HG03469 (cell line): Measurements from ENCODE around the gene MAGEB17.

Experiments used
- ATAC-seq: cut with Tn5 transposase; IDR thresholded peaks from one replicate; pipeline ENCODE4 v1.9.1; 2021; ENCODE audit warnings: mild to moderate bottlenecking, moderate library complexity, moderate number of reproducible peaks; ENCODE audit not compliant: unreplicated experiment

Gene MAGEB17

DNA sequence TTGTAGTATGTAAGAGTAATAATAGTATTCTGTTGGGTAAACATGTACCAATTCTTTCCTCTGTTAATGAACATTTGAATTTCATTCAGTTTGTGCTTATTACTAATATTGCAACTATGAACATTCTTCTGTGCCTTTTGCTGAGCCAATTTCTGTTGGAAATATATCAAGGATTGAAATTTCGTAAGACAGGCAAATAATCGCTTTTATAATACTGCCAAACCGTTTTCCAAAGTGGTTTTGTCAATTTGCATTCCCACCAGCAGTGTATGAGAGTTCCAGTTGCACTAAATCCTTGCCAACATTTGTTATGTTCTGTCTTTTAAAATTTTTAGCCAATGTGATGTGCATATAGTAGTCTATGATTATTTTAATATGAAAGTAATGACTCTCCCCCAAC lies 38.6 kb downstream of the MAGEB17 start:
- ATAC-seq: no peak

DNA sequence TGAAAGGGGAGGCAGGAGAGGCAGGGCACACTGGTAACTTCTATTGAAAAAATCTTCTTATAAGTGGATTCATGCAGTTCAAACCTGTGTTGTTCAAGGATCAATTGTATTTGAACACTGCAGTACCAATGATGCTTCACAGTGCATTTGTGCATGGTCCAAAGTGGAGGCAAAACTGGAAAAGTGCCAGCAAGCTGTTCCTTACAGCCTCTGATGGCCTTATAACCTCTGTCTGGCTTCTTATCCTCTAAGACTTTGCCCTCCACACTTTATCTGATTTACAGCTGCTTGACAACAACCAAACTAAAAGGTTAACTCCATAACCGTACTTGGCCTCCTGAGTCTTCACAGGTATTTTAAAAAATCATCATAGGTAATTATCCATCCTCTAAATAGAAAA lies 40.4 kb downstream of the MAGEB17 start:
- ATAC-seq: no peak

DNA sequence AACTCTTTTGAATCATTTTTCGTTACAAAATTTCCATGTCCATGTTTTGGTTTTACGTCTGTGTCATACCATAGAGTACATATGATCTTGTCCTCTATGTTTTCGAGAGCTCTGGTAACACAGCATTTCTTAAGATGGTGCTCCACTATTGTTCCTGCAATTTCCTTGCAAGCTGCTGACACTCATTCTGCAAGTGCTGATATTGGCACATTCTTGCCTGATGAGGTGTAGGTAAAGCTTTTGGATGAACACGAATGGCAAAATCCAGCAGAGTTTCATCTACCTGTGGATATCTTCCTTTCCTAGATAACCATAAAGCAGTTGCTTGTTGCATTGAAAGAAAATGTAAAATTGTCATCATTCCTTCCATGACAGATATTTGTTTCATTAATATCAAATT lies 41.3 kb downstream of the MAGEB17 start:
- ATAC-seq: no peak

DNA sequence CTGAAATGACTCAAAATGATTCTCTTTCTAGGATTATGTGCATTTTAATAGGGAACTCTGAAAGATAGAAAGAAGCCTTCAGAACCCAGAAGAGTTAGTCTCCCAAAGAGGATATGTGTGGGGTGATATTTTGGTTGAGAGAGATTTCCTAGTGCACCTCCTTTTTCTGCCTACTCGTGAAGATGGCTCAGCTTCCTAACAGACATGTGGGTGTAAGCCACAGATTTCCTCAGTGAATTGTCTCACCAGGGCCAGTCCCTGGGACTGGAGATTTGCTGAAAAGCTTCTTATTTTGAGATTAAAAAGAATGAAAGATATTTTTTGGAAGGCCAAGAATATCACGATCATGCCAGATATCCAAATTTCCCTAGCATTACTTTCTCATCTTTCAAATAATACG lies 42.8 kb downstream of the MAGEB17 start:
- no peak for ATAC-seq

DNA sequence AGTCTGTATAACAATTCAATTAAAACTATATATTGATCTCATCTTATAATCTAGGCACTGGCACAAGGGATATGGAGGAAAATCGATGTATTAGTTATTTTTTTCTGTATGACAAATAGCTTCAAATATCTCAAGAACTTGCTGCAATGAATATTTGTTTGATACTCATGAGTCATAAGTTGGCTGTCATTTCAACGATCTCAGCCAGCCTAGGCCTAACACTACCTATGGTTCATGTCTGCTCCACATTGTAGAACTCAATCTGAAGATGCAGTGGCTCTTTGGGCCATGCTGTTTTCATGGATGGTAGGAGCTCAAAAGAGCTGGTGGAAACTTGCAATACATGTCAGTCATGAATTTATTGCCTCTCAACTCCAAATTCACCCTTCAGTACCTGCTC lies 44.7 kb downstream of the MAGEB17 start:
- no peak for ATAC-seq

DNA sequence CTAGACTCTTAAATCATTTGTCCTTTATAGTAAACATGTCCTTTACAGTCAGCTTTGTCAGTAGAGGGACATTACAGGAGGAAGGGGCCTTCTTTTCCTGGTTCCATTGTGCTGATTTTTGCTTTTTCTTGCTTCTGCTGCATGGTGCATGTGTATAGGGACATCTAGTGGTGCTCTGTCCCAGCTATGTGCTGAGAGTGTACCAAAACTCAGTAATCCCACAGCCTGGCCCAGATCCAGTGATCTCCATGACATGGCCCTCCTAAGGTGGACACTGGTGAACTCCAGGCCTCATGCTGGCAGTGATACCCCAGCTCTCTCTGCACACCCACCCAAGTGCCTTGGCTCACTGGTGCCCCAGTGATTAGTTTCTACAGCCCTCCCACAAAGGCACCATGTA lies 45.2 kb downstream of the MAGEB17 start:
- ATAC-seq: no peak

DNA sequence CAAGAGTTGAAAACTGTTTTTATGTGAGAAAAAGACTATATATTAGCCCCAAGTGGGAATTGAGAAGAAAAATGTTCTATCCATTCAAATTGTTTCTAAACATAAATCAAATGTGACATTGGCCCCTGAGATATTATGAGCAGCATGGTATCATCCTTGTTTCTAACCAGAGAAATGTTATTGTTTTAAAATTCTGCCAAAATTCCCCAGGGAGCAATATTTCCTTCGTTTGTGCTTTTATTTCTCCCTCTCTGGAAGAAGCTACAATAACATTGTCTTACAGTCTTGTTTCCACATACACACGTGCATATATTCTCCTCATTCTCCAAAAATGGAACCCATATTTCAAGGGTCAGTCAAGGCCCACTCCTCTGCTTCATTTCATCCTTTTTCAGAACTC lies 46.7 kb downstream of the MAGEB17 start:
- ATAC-seq: no peak

DNA sequence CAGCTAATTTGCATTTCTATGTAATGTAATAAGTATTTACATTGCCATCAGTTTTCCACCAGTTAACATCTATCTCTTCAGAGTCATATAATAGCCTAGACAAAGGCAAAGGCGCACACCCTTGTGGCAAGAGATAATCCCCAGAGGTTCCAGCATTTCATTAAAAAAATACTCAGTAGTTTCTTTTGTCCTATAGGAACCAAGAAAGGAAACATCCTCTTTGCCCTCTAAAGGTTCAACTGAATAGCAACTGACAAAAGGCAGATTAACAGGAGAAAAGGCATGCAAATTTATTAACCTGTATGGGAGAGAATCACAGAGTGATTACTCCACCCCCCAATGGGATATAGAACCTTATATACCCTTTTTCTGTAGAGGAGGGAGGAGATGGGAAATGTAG lies 48.4 kb downstream of the MAGEB17 start:
- no peak for ATAC-seq
